WTC11 (cell line): ENCODE results near the gene SLC38A3. TPM values are rescaled to one million over a fixed set of nuclear protein-coding genes. Genes with fewer than 3 reads are reported as not detected.

Experiments used
- ATAC-seq: fragments of 200-7000 bp; cut with Tn5 transposase; 2 replicates; pipeline ENCODE4 v1.10.0; 2021; ENCODE audit warnings: mild to moderate bottlenecking, moderate library complexity
- CTCF ChIA-PET: fragments of 300-600 bp; sonication (Branson Sonifier 250); formaldehyde crosslinking; loops from one replicate; lab custom pipeline; 2021; ENCODE audit warnings: antibody characterized with exemption; lab: Charles Lee
- POLR2A ChIA-PET: fragments of 350-600 bp; sonication (Branson Sonifier 250); formaldehyde crosslinking; loops from one replicate; lab custom pipeline; 2021; ENCODE audit warnings: antibody characterized with exemption; lab: Charles Lee
- DNase-seq: peaks from one replicate; pipeline ENCODE4 v3.0.0; 2021; ENCODE audit warnings: low spot score
- H3K27ac Mint-ChIP-seq: 2 replicates; pipeline ENCODE4 v1.8.0; 2021; ENCODE audit warnings: mixed read lengths
- H3K27me3 Mint-ChIP-seq: 2 replicates; pipeline ENCODE4 v1.8.0; 2021; ENCODE audit warnings: low read depth, mild to moderate bottlenecking, moderate library complexity, mixed read lengths
- H3K36me3 Mint-ChIP-seq: 2 replicates; pipeline ENCODE4 v1.8.0; 2021; ENCODE audit warnings: mixed read lengths
- H3K4me1 Mint-ChIP-seq: 2 replicates; pipeline ENCODE4 v1.8.0; 2022; ENCODE audit warnings: mixed read lengths
- H3K4me3 Mint-ChIP-seq: 2 replicates; pipeline ENCODE4 v1.8.0; 2021; ENCODE audit warnings: mild to moderate bottlenecking, moderate library complexity, mixed read lengths
- H3K9me3 Mint-ChIP-seq: 2 replicates; pipeline ENCODE4 v1.8.0; 2021; ENCODE audit warnings: mixed read lengths
- AR ChIP-seq: fragments of 250-450 bp; sonication (Bioruptor Pico); IDR thresholded peaks from 2 replicates; pipeline ENCODE4 v1.9.0; 2021; ENCODE audit warnings: mild to moderate bottlenecking
- CREM ChIP-seq: sonication (generic); formaldehyde crosslinking; IDR thresholded peaks from 2 replicates; pipeline ENCODE4 v1.8.1; 2022; ENCODE audit warnings: mild to moderate bottlenecking, missing genetic modification reagents, moderate library complexity
- E2F1 ChIP-seq: sonication (generic); formaldehyde crosslinking; IDR thresholded peaks from 2 replicates; pipeline ENCODE4 v1.8.0; 2022; ENCODE audit warnings: mild to moderate bottlenecking, missing genetic modification reagents
- FOXK1 ChIP-seq: sonication (generic); formaldehyde crosslinking; IDR thresholded peaks from 2 replicates; pipeline ENCODE4 v1.8.0; 2022; ENCODE audit warnings: mild to moderate bottlenecking, moderate library complexity, missing genetic modification reagents
- FOXP1 ChIP-seq: sonication (generic); formaldehyde crosslinking; IDR thresholded peaks from 2 replicates; pipeline ENCODE4 v1.8.0; 2022; ENCODE audit warnings: missing genetic modification reagents, mild to moderate bottlenecking, moderate library complexity, borderline replicate concordance
- GTF2I ChIP-seq: fragments of 250-450 bp; sonication (Bioruptor Pico); conservative IDR thresholded peaks from 2 replicates; pipeline ENCODE4 v1.4.0; 2021; ENCODE audit warnings: mild to moderate bottlenecking
- JAZF1 ChIP-seq: fragments of 250-450 bp; sonication (Bioruptor Pico); IDR thresholded peaks from 2 replicates; pipeline ENCODE4 v1.9.0; 2021; ENCODE audit warnings: moderate library complexity, mild to moderate bottlenecking, inconsistent platforms
- JUN ChIP-seq: sonication (generic); formaldehyde crosslinking; IDR thresholded peaks from 2 replicates; pipeline ENCODE4 v1.8.0; 2023; ENCODE audit warnings: mild to moderate bottlenecking, missing genetic modification reagents
- MXD4 ChIP-seq: fragments of 250-450 bp; sonication (Bioruptor Pico); IDR thresholded peaks from 2 replicates; pipeline ENCODE4 v1.8.0; 2021; ENCODE audit warnings: mild to moderate bottlenecking, moderate library complexity, borderline replicate concordance
- MYBL2 ChIP-seq: sonication (generic); formaldehyde crosslinking; IDR thresholded peaks from 2 replicates; pipeline ENCODE4 v1.8.1; 2023; ENCODE audit warnings: mild to moderate bottlenecking, moderate library complexity, missing genetic modification reagents
- NFYB ChIP-seq: sonication (generic); formaldehyde crosslinking; conservative IDR thresholded peaks from 2 replicates; pipeline ENCODE4 v1.8.0; 2022; ENCODE audit warnings: low read depth, missing genetic modification reagents
- NR2C2 ChIP-seq: sonication (generic); formaldehyde crosslinking; IDR thresholded peaks from 2 replicates; pipeline ENCODE4 v1.8.0; 2022; ENCODE audit warnings: mild to moderate bottlenecking, missing genetic modification reagents
- OVOL2 ChIP-seq: fragments of 250-450 bp; sonication (Bioruptor Pico); IDR thresholded peaks from 2 replicates; pipeline ENCODE4 v1.9.0; 2021; ENCODE audit warnings: mild to moderate bottlenecking, borderline replicate concordance
- RELA ChIP-seq: sonication (generic); formaldehyde crosslinking; IDR thresholded peaks from 2 replicates; pipeline ENCODE4 v1.8.1; 2022; ENCODE audit warnings: missing genetic modification reagents, mild to moderate bottlenecking, borderline replicate concordance
- STAT6 ChIP-seq: sonication (generic); formaldehyde crosslinking; conservative IDR thresholded peaks from 2 replicates; pipeline ENCODE4 v1.8.1; 2023; ENCODE audit warnings: mild to moderate bottlenecking, low read depth, missing genetic modification reagents, moderate library complexity
- TEAD4 ChIP-seq: sonication (generic); formaldehyde crosslinking; IDR thresholded peaks from 2 replicates; pipeline ENCODE4 v1.8.0; 2022; ENCODE audit warnings: mild to moderate bottlenecking, missing genetic modification reagents
- ZNF396 ChIP-seq: fragments of 250-450 bp; sonication (Bioruptor Pico); IDR thresholded peaks from 2 replicates; pipeline ENCODE4 v1.8.0; 2021; ENCODE audit warnings: mild to moderate bottlenecking, moderate library complexity, borderline replicate concordance
- total RNA-seq: library from RNA; stranded (reverse); gene quantifications from 3 replicates; pipeline ENCODE4 v1.2.3, GENCODE V29; 2021
- TF ChIP-seq, protein P1 (sequence below): sonication (generic); formaldehyde crosslinking; IDR thresholded peaks from 2 replicates; pipeline ENCODE4 v1.8.1; 2022; ENCODE audit warnings: missing genetic modification reagents, borderline replicate concordance
- TF ChIP-seq, protein P2 (sequence below): fragments of 250-450 bp; sonication (Bioruptor Pico); IDR thresholded peaks from 2 replicates; pipeline ENCODE4 v2.1.2; 2022; ENCODE audit warnings: mild to moderate bottlenecking, moderate library complexity

The SLC38A3 gene
- total RNA-seq, 1 experiment from 2014 or later, result 0.90 TPM

DNA sequence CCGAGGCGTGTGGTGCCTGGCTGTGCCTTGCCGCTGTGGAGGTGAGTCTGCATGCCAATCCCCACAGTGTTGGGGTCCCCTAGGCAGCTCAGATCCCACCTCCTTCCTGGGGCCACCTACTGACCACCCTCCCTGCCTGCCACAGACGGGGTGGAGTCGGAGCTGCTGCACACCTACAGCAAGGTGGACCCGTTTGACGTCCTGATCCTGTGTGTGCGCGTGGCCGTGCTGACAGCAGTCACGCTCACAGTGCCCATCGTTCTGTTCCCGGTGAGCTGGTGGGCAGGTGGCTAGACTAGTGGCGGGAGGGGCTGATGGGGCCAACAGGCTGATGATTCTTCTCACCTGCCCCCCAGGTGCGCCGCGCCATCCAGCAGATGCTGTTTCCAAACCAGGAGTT lies 13.4 kb downstream of the SLC38A3 start:
- no peak for ATAC-seq
- POLR2A ChIA-PET, result no interaction called here
- no peaks in the 10 kb centered on the region for H3K36me3 Mint-ChIP-seq
- H3K27ac Mint-ChIP-seq, result no peak overlapping the region
- no peaks in the 10 kb centered on the region for H3K4me1 Mint-ChIP-seq
- no peak for TF ChIP-seq OVOL2
- no peak for TF ChIP-seq GTF2I (CRISPR knock-in tag)
- no peak for TF ChIP-seq AR
- TF ChIP-seq, all 79 proteins: peak for 0
- Mint-ChIP-seq H3K9me3 (no peaks in the 10 kb centered on the region), H3K27me3 (no peaks in the 10 kb centered on the region), H3K4me3 (no peak overlapping the region)
- CTCF ChIA-PET, result interaction anchor here (0.8 to 17.1 kb wide), 9 partner anchors 7 to 103 kb away, joined by 3 to 604 read pairs (median 3); partner anchors contain the start of genes GNAT1 and SLC38A3
- no peak for DNase-seq

DNA sequence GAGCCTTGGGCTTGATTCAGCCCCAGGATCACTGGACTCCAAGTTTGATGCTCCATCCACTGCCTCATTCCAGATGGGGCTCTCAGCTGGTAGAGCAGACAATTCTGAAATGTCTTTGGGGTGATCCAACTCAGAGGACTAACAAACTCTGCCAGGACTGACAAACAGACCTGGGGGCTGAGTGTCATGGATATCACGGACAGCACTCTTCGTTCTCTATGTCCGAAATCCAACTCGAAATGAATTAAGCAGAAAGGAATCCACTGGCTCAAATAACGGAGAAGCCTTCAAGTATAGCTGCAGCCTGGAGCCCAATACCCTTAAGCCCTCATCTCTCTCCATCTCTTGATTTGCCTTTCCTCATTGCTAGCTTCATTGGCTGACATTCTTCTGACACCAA lies 14.2 kb downstream of the SLC38A3 start:
- ChIA-PET CTCF (interaction anchor here (0.8 to 17.1 kb wide), 5 partner anchors 8 to 27 kb away, joined by 3 to 604 read pairs (median 8); partner anchors contain the start of genes GNAT1 and SLC38A3), POLR2A (no interaction called here)
- Mint-ChIP-seq H3K27ac (no peak overlapping the region), H3K27me3 (no peaks in the 10 kb centered on the region), H3K36me3 (no peaks in the 10 kb centered on the region), H3K9me3 (no peaks in the 10 kb centered on the region), H3K4me1 (no peaks in the 10 kb centered on the region), H3K4me3 (no peak overlapping the region)
- ATAC-seq, result no peak
- TF ChIP-seq FOXP1 (CRISPR knock-in tag) (no peak), STAT6 (no peak), ZNF396 (no peak), FOXK1 (CRISPR knock-in tag) (no peak), NR2C2 (CRISPR knock-in tag) (no peak)
- DNase-seq, result no peak

DNA sequence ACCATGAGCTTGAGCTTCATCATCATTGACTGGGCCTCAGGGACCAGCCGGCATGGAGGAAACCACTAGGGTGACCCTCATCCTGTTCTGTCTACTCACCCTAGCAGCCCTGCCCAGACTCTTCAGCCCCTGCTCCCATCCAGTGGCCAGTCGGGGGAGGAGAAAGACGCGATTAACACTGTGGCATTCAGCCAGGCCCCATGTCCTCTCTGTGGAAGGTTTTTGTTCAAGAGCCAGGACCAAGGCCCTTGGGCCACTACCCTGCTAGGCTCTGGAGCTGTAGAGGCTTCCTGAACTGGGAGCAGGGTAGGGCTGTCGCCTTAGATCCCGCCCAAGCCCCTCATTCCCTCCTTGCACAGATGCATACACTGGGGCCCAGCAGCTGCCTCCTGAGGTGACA lies 15.0 kb downstream of the SLC38A3 start:
- Mint-ChIP-seq H3K36me3 (no peaks in the 10 kb centered on the region), H3K9me3 (no peaks in the 10 kb centered on the region), H3K4me3 (no peak overlapping the region), H3K27ac (no peak overlapping the region), H3K27me3 (no peaks in the 10 kb centered on the region), H3K4me1 (peaks cover 4% of the 10 kb centered on the region)
- CTCF ChIA-PET, result interaction anchor here (1.5 to 17.1 kb wide), 7 partner anchors 9 to 64 kb away, joined by 3 to 604 read pairs (median 18); partner anchors contain the start of genes GNAT1 and SLC38A3
- no peak for ATAC-seq
- DNase-seq, result no peak
- POLR2A ChIA-PET, result no interaction called here
- no peak for TF ChIP-seq MXD4 (CRISPR knock-in tag)
- TF ChIP-seq JAZF1 (CRISPR knock-in tag), result no peak
- TF ChIP-seq, protein P1, sequence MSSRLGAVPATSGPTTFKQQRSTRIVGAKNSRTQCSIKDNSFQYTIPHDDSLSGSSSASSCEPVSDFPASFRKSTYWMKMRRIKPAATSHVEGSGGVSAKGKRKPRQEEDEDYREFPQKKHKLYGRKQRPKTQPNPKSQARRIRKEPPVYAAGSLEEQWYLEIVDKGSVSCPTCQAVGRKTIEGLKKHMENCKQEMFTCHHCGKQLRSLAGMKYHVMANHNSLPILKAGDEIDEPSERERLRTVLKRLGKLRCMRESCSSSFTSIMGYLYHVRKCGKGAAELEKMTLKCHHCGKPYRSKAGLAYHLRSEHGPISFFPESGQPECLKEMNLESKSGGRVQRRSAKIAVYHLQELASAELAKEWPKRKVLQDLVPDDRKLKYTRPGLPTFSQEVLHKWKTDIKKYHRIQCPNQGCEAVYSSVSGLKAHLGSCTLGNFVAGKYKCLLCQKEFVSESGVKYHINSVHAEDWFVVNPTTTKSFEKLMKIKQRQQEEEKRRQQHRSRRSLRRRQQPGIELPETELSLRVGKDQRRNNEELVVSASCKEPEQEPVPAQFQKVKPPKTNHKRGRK (CRISPR knock-in tag), result no peak
- no peak for TF ChIP-seq E2F1 (CRISPR knock-in tag)
- no peak for TF ChIP-seq RELA (CRISPR knock-in tag)
- no peak for TF ChIP-seq TEAD4 (CRISPR knock-in tag)
- no peak for TF ChIP-seq AR
- TF ChIP-seq, protein P2, sequence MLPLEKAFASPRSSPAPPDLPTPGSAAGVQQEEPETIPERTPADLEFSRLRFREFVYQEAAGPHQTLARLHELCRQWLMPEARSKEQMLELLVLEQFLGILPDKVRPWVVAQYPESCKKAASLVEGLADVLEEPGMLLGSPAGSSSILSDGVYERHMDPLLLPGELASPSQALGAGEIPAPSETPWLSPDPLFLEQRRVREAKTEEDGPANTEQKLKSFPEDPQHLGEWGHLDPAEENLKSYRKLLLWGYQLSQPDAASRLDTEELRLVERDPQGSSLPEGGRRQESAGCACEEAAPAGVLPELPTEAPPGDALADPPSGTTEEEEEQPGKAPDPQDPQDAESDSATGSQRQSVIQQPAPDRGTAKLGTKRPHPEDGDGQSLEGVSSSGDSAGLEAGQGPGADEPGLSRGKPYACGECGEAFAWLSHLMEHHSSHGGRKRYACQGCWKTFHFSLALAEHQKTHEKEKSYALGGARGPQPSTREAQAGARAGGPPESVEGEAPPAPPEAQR (CRISPR knock-in tag), result no peak
- no peak for TF ChIP-seq JUN (CRISPR knock-in tag)
- no peak for TF ChIP-seq MYBL2 (CRISPR knock-in tag)
- no peak for TF ChIP-seq NFYB (CRISPR knock-in tag)
- TF ChIP-seq CREM (CRISPR knock-in tag), result no peak
